Hepatic stellate cell (primary cell): ENCODE measurements around the gene DTX3.
"Not testable (repeated sequence)": the region's sequence is repeated elsewhere in the genome, so short reads cannot be mapped to it uniquely, and the experiment has no call there.

Experiments used
- DNase-seq: peaks from one replicate; pipeline ENCODE4 v3.0.0; 2011; ENCODE audit warnings: low spot score

Gene DTX3

GRCh38 chr12:57604454-57604991 is at the start of gene DTX3:
TSS of gene DTX3 (plus strand) at chr12:57604824. CDS start at chr12:57606518, 1,694 bp downstream.
- peak; percentile 50 for DNase-seq

GRCh38 chr12:57554897-57555296 is 49.7 kb upstream of the DTX3 start:
- DNase-seq = no peak

- DNase-seq = no peak
Observed at GRCh38 chr12:57558864-57559263, 45.8 kb upstream of the DTX3 start.

GRCh38 chr12:57560516-57560915 is 44.1 kb upstream of the DTX3 start:
- no peak for DNase-seq

- not testable (repeated sequence) for DNase-seq
Observed at GRCh38 chr12:57561117-57561516, 43.5 kb upstream of the DTX3 start.

- no peak for DNase-seq
Observed at GRCh38 chr12:57563358-57563757, 41.3 kb upstream of the DTX3 start.

GRCh38 chr12:57564178-57564740 is 40.4 kb upstream of the DTX3 start:
- no peak for DNase-seq

- no peak for DNase-seq
Observed at GRCh38 chr12:57568838-57569237, 35.8 kb upstream of the DTX3 start.

GRCh38 chr12:57569858-57570257 is 34.8 kb upstream of the DTX3 start:
- no peak for DNase-seq

GRCh38 chr12:57570438-57570837 is 34.2 kb upstream of the DTX3 start:
- DNase-seq = not testable (repeated sequence)

GRCh38 chr12:57571926-57572762 is 32.5 kb upstream of the DTX3 start:
- DNase-seq = no peak

- DNase-seq = no peak
Observed at GRCh38 chr12:57574795-57575194, 29.8 kb upstream of the DTX3 start.

GRCh38 chr12:57575771-57576612 is 28.6 kb upstream of the DTX3 start:
- no peak for DNase-seq

- DNase-seq = no peak
Observed at GRCh38 chr12:57576613-57577160, 27.9 kb upstream of the DTX3 start.

GRCh38 chr12:57577981-57578758 is 26.5 kb upstream of the DTX3 start:
- DNase-seq = no peak

GRCh38 chr12:57579011-57579410 is 25.6 kb upstream of the DTX3 start:
- DNase-seq = no peak

GRCh38 chr12:57579677-57580465 is 24.8 kb upstream of the DTX3 start:
- DNase-seq = no peak

GRCh38 chr12:57580466-57580795 is 24.2 kb upstream of the DTX3 start:
- no peak for DNase-seq

GRCh38 chr12:57581802-57582201 is 22.8 kb upstream of the DTX3 start:
- DNase-seq = no peak

- DNase-seq = no peak
Observed at GRCh38 chr12:57582440-57582839, 22.2 kb upstream of the DTX3 start.
